NCI-H1436 treated with DMSO at 0.1 percent for 48 hours (cell line): Measurements from ENCODE around the gene PLA2G4B.

Experiments used
- DNase-seq: peaks from one replicate; lab custom pipeline; 2025; lab: John Stamatoyannopoulos, UW

The PLA2G4B gene

GRCh38 chr15:41886741-41887140 lies 48.1 kb downstream of the PLA2G4B start:
- DNase-seq, result no peak

- no peak for DNase-seq
Measured at GRCh38 chr15:41887161-41887560, 48.5 kb downstream of the PLA2G4B start.

GRCh38 chr15:41887893-41888292 lies 49.2 kb downstream of the PLA2G4B start:
- DNase-seq, result no peak

- no peak for DNase-seq
Measured at GRCh38 chr15:41888662-41889253, 50.1 kb downstream of the PLA2G4B start.

- DNase-seq, result no peak
Measured at GRCh38 chr15:41890050-41890690, 51.5 kb downstream of the PLA2G4B start.

- DNase-seq, result no peak
Measured at GRCh38 chr15:41891226-41891625, 52.6 kb downstream of the PLA2G4B start.

- no peak for DNase-seq
Measured at GRCh38 chr15:41891946-41892345, 53.3 kb downstream of the PLA2G4B start.

GRCh38 chr15:41892621-41893421 lies 54.2 kb downstream of the PLA2G4B start:
- no peak for DNase-seq

GRCh38 chr15:41893422-41894250 lies 55.0 kb downstream of the PLA2G4B start, which contains the start of gene SPTBN5:
SPTBN5 (minus strand) TSS chr15:41894053; CDS start chr15:41893497, 556 bp downstream.
- no peak for DNase-seq

- DNase-seq, result no peak
Measured at GRCh38 chr15:41894251-41894790, 55.7 kb downstream of the PLA2G4B start.

- DNase-seq, result no peak
Measured at GRCh38 chr15:41894791-41895463, 56.3 kb downstream of the PLA2G4B start.

GRCh38 chr15:41895491-41895890 lies 56.8 kb downstream of the PLA2G4B start:
- no peak for DNase-seq

GRCh38 chr15:41895957-41896356 lies 57.3 kb downstream of the PLA2G4B start:
- no peak for DNase-seq

- no peak for DNase-seq
Measured at GRCh38 chr15:41896566-41896965, 57.9 kb downstream of the PLA2G4B start.

- DNase-seq, result no peak
Measured at GRCh38 chr15:41897363-41897799, 58.7 kb downstream of the PLA2G4B start.
